Neural cell (in vitro differentiated cells): ENCODE measurements around the gene MXRA8. TPM values are rescaled to one million over a fixed set of nuclear protein-coding genes. Genes with fewer than 3 reads are reported as not detected.

Source experiments
- H2AFZ ChIP-seq: fragments of 200-600, 300-800 bp; sonication (generic), shearing (Covaris generic); 2 replicates; pipeline ENCODE4 v1.6.0; 2014; ENCODE audit warnings: low read depth, mild to moderate bottlenecking, antibody characterized with exemption, low read length, moderate library complexity
- H3F3A ChIP-seq: fragments of 200-600 bp; shearing (Covaris generic); 2 replicates; pipeline ENCODE4 v1.6.1; 2016; ENCODE audit warnings: mild to moderate bottlenecking, moderate library complexity, mixed read lengths, antibody characterized with exemption, low read length; ENCODE audit not compliant: insufficient read depth, poor library complexity, severe bottlenecking
- H3K27ac ChIP-seq: fragments of 200-600, 300-800 bp; sonication (generic), shearing (Covaris generic); 2 replicates; pipeline ENCODE4 v1.5.1; 2014; ENCODE audit warnings: mild to moderate bottlenecking, low read length, moderate library complexity
- H3K27me3 ChIP-seq: fragments of 300-800, 200-600 bp; sonication (generic), shearing (Covaris generic); 2 replicates; pipeline ENCODE4 v1.6.0; 2014; ENCODE audit warnings: mild to moderate bottlenecking, low read depth, low read length, moderate library complexity; ENCODE audit not compliant: insufficient read depth
- H3K36me3 ChIP-seq: fragments of 300-800, 200-600 bp; sonication (generic), shearing (Covaris generic); 2 replicates; pipeline ENCODE4 v1.5.1; 2014; ENCODE audit warnings: mild to moderate bottlenecking, antibody characterized with exemption, low read length, moderate library complexity; ENCODE audit not compliant: insufficient read depth
- H3K4me2 ChIP-seq: fragments of 300-800, 200-600 bp; sonication (generic), shearing (Covaris generic); 2 replicates; pipeline ENCODE4 v1.6.0; 2014; ENCODE audit warnings: mild to moderate bottlenecking, low read length
- H3K4me3 ChIP-seq: fragments of 300-800, 200-600 bp; sonication (generic), shearing (Covaris generic); 2 replicates; pipeline ENCODE4 v1.5.1; 2014; ENCODE audit warnings: mild to moderate bottlenecking, low read length, moderate library complexity
- H3K79me2 ChIP-seq: fragments of 200-600 bp; shearing (Covaris generic); replicated peaks from 2 replicates; pipeline ENCODE4 v1.6.0; 2014; ENCODE audit warnings: mild to moderate bottlenecking, low read length, moderate library complexity; ENCODE audit not compliant: insufficient read depth
- H3K9ac ChIP-seq: fragments of 300-800, 200-600 bp; sonication (generic), shearing (Covaris generic); 2 replicates; pipeline ENCODE4 v1.6.1; 2016; ENCODE audit warnings: mild to moderate bottlenecking, low read length, mixed read lengths
- H3K9me2 ChIP-seq: fragments of 200-600 bp; shearing (Covaris generic); 2 replicates; pipeline ENCODE4 v1.6.1; 2016; ENCODE audit warnings: mild to moderate bottlenecking, low read length, mixed read lengths; ENCODE audit not compliant: insufficient read depth
- H3K9me3 ChIP-seq: fragments of 200-600, 300-800 bp; sonication (generic), shearing (Covaris generic); 2 replicates; pipeline ENCODE4 v1.6.1; 2016; ENCODE audit warnings: mild to moderate bottlenecking, mixed run types, low read length, moderate library complexity, mixed read lengths
- H4K20me1 ChIP-seq: fragments of 200-600 bp; shearing (Covaris generic); 2 replicates; pipeline ENCODE4 v1.6.1; 2016; ENCODE audit warnings: mild to moderate bottlenecking, mixed run types; ENCODE audit not compliant: insufficient read depth
- CTCF ChIP-seq: fragments of 450-650 bp; IDR thresholded peaks from 2 replicates; pipeline ENCODE4 v1.5.1; 2014; ENCODE audit warnings: antibody characterized with exemption, mild to moderate bottlenecking, moderate library complexity; ENCODE audit not compliant: poor library complexity, severe bottlenecking
- EP300 ChIP-seq: fragments of 450-650 bp; conservative IDR thresholded peaks from 2 replicates; pipeline ENCODE4 v1.6.1; 2014; ENCODE audit warnings: antibody characterized with exemption, mild to moderate bottlenecking, moderate library complexity; ENCODE audit not compliant: poor library complexity, severe bottlenecking
- EZH2 ChIP-seq: fragments of 200-600, 300-800 bp; shearing (Covaris generic), sonication (generic); IDR thresholded peaks from 2 replicates; pipeline ENCODE4 v1.6.1; 2014; ENCODE audit warnings: antibody characterized with exemption, low read length, borderline replicate concordance, mild to moderate bottlenecking; ENCODE audit not compliant: insufficient read depth, poor library complexity, severe bottlenecking
- MXI1 ChIP-seq: fragments of 450-650 bp; conservative IDR thresholded peaks from 2 replicates; pipeline ENCODE4 v1.6.1; 2014; ENCODE audit warnings: antibody characterized with exemption, mild to moderate bottlenecking; ENCODE audit not compliant: poor library complexity, severe bottlenecking
- POLR2AphosphoS5 ChIP-seq: IDR thresholded peaks from 2 replicates; pipeline ENCODE4 v1.6.1; 2012
- RAD21 ChIP-seq: fragments of 450-650 bp; conservative IDR thresholded peaks from 2 replicates; pipeline ENCODE4 v1.6.1; 2014; ENCODE audit warnings: antibody characterized with exemption, mild to moderate bottlenecking, moderate library complexity
- REST ChIP-seq: IDR thresholded peaks from 2 replicates; pipeline ENCODE4 v1.6.1; 2012; ENCODE audit warnings: borderline replicate concordance
- SMC3 ChIP-seq: fragments of 450-650 bp; conservative IDR thresholded peaks from 2 replicates; pipeline ENCODE4 v1.6.1; 2014; ENCODE audit warnings: antibody characterized with exemption, mild to moderate bottlenecking, moderate library complexity; ENCODE audit not compliant: poor library complexity
- TAF1 ChIP-seq: IDR thresholded peaks from 2 replicates; pipeline ENCODE4 v1.6.1; 2012; ENCODE audit warnings: low read depth
- polyA plus RNA-seq: library from polyadenylated mRNA; depleted of rRNA; stranded (reverse); fragments of >200 nt; gene quantifications from 2 replicates; pipeline ENCODE4 v1.2.3, GENCODE V29; 2014

MXRA8 gene
- polyA plus RNA-seq, 1 donor from 2014 or later: 1.7 TPM

GRCh38 chr1:1320666-1321448 is 37.5 kb downstream of the MXRA8 start:
- no peak overlapping the region for H3K27ac ChIP-seq
- H3K9me2 ChIP-seq: no peaks in the 10 kb centered on the region
- H3K4me3 ChIP-seq: no peak overlapping the region
- no peak overlapping the region for H2AFZ ChIP-seq
- TF ChIP-seq EP300 (no peak), EZH2 (no peak), TAF1 (no peak), SMC3 (no peak), MXI1 (no peak), CTCF (no peak), REST (no peak), RAD21 (no peak), POLR2AphosphoS5 (no peak)
- H3K27me3 ChIP-seq: no peaks in the 10 kb centered on the region
- H3F3A ChIP-seq: no peaks in the 10 kb centered on the region
- no peak overlapping the region for H3K4me2 ChIP-seq
- no peaks in the 10 kb centered on the region for H3K9me3 ChIP-seq
- peaks cover 28% of the 10 kb centered on the region for H3K79me2 ChIP-seq
- H4K20me1 ChIP-seq: peaks cover 16% of the 10 kb centered on the region
- H3K36me3 ChIP-seq: no peaks in the 10 kb centered on the region
- no peak overlapping the region for H3K9ac ChIP-seq

- no peak overlapping the region for H3K4me3 ChIP-seq
- peaks cover 16% of the 10 kb centered on the region for H4K20me1 ChIP-seq
- H3K36me3 ChIP-seq: no peaks in the 10 kb centered on the region
- H3K79me2 ChIP-seq: peaks cover 17% of the 10 kb centered on the region
- H3K27ac ChIP-seq: no peak overlapping the region
- H3K9ac ChIP-seq: no peak overlapping the region
- H3K27me3 ChIP-seq: no peaks in the 10 kb centered on the region
- TF ChIP-seq CTCF (no peak), EP300 (no peak)
- H3K9me3 ChIP-seq: no peaks in the 10 kb centered on the region
- no peak overlapping the region for H2AFZ ChIP-seq
- H3F3A ChIP-seq: no peaks in the 10 kb centered on the region
- H3K4me2 ChIP-seq: no peak overlapping the region
- no peaks in the 10 kb centered on the region for H3K9me2 ChIP-seq
Observed at GRCh38 chr1:1319646-1319941, 38.8 kb downstream of the MXRA8 start.
